Fibroblast of lung (primary cell): Measurements from ENCODE around the gene PGM1.

ENCODE experiments used
- CTCF ChIP-seq, 2 donors: IDR thresholded peaks in 1 of 2; conservative IDR thresholded peaks in 1 of 2; 1 replicate in 1 of 2; 2 replicates in 1 of 2; pipeline ENCODE4 v1.5.1; 2011 to 2012; ENCODE audit warnings: low read length in 2 of 2, control low read depth in 1 of 2, inconsistent platforms in 1 of 2, low read depth in 1 of 2, mild to moderate bottlenecking in 1 of 2
- EZH2 ChIP-seq: IDR thresholded peaks from 2 replicates; pipeline ENCODE4 v1.5.1; 2012; ENCODE audit warnings: low read length, control low read depth, mild to moderate bottlenecking; ENCODE audit errors: missing control alignments

- TF ChIP-seq CTCF (conservative IDR thresholded peaks at IDR 0.05 in 1 of 2, IDR thresholded peaks at IDR 0.05 in 1 of 2; ENCODE audit: low read depth in 1 of 2, low read length in 2 of 2) (no peak), EZH2 (no peak)
These were observed 72.2 kb downstream of the PGM1 start for GRCh38 chr1:63665410-63665809.
